ENCODE data around the gene ITPR2.
"Not testable (repeated sequence)": the region's sequence is repeated elsewhere in the genome, so short reads cannot be mapped to it uniquely, and the experiment has no call there.

Gene ITPR2

GRCh38 chr12:26786491-26786864 is 46.5 kb downstream of the ITPR2 start:
- no peak for FAIRE-seq

GRCh38 chr12:26783816-26784379 is 49.1 kb downstream of the ITPR2 start:
- FAIRE-seq, result not testable (repeated sequence)

GRCh38 chr12:26783131-26783526 is 49.9 kb downstream of the ITPR2 start:
- FAIRE-seq, result no peak

- no peak for FAIRE-seq
Measured at GRCh38 chr12:26782372-26783130, 50.4 kb downstream of the ITPR2 start.

GRCh38 chr12:26780656-26781055 is 52.3 kb downstream of the ITPR2 start:
- FAIRE-seq, result not testable (repeated sequence)

GRCh38 chr12:26778173-26778775 is 54.7 kb downstream of the ITPR2 start:
- FAIRE-seq, result not testable (repeated sequence)

GRCh38 chr12:26777236-26777635 is 55.8 kb downstream of the ITPR2 start:
- FAIRE-seq, result no peak

- FAIRE-seq, result not testable (repeated sequence)
Measured at GRCh38 chr12:26775991-26776390, 57.0 kb downstream of the ITPR2 start.

GRCh38 chr12:26773313-26774104 is 59.5 kb downstream of the ITPR2 start:
- FAIRE-seq, result no peak

- FAIRE-seq, result no peak
Measured at GRCh38 chr12:26771861-26772260, 61.1 kb downstream of the ITPR2 start.

GRCh38 chr12:26770239-26771070 is 62.5 kb downstream of the ITPR2 start:
- no peak for FAIRE-seq

- no peak for FAIRE-seq
Measured at GRCh38 chr12:26769611-26770010, 63.4 kb downstream of the ITPR2 start.

- no peak for FAIRE-seq
Measured at GRCh38 chr12:26768611-26769603, 64.1 kb downstream of the ITPR2 start.

GRCh38 chr12:26767865-26768264 is 65.1 kb downstream of the ITPR2 start:
- no peak for FAIRE-seq

GRCh38 chr12:26767116-26767515 is 65.9 kb downstream of the ITPR2 start:
- FAIRE-seq, result no peak

- FAIRE-seq, result no peak
Measured at GRCh38 chr12:26762186-26762585, 70.8 kb downstream of the ITPR2 start.

- FAIRE-seq, result no peak
Measured at GRCh38 chr12:26761775-26762174, 71.2 kb downstream of the ITPR2 start.

GRCh38 chr12:26760657-26761293 is 72.2 kb downstream of the ITPR2 start:
- FAIRE-seq, result no peak

- FAIRE-seq, result not testable (repeated sequence)
Measured at GRCh38 chr12:26755362-26755761, 77.6 kb downstream of the ITPR2 start.

- FAIRE-seq, result no peak
Measured at GRCh38 chr12:26754148-26754547, 78.8 kb downstream of the ITPR2 start.

GRCh38 chr12:26751179-26751578 is 81.8 kb downstream of the ITPR2 start:
- no peak for FAIRE-seq

All from G401.6 (cell line).